ENCODE measurements around the gene ATF7IP2.

GRCh38 chr16:10519297-10519696, 133.4 kb downstream of the ATF7IP2 start:
- TF ChIP-seq CTCF (IDR thresholded peaks at IDR 0.05) (no peak), POLR2A (IDR thresholded peaks at IDR 0.05) (no peak), POLR2AphosphoS5 (IDR thresholded peaks at IDR 0.05) (no peak)
